ENCODE measurements around the gene AP1B1.

Gene AP1B1

DNA sequence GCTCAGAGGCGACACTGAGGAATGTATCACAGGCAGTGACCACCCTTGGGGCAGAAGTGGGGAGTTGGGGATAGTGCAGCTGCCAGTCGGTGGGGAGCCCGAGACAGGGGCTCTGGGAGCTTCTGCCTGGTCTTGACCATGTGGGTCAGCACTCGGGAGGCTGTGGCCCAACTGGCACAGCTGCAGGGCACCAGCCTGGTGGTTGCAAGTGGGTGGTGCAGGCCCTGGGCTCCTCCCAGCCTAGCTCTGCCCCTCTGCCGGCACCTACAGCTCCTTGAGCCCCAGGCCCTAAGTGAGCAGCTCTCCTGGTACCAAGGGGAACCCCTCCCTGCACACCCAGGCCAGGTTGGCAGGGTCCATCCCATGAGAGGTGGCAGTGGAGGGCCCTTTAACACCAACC lies 60.3 kb downstream of the AP1B1 start:
- Histone ChIP-seq H3K36me3 (ENCODE audit: insufficient read depth, low read length) (no peaks in the 10 kb centered on the region; the same call in 1 of the 2 replicates), H3K9me3 (ENCODE audit: control insufficient read depth, insufficient read depth, low read length) (no peaks in the 10 kb centered on the region), H3K9ac (ENCODE audit: low read depth, low read length) (no peak overlapping the region), H3K4me1 (ENCODE audit: insufficient read depth, low read length) (peaks cover 6% of the 10 kb centered on the region; the same call in 1 of the 2 replicates)

DNA sequence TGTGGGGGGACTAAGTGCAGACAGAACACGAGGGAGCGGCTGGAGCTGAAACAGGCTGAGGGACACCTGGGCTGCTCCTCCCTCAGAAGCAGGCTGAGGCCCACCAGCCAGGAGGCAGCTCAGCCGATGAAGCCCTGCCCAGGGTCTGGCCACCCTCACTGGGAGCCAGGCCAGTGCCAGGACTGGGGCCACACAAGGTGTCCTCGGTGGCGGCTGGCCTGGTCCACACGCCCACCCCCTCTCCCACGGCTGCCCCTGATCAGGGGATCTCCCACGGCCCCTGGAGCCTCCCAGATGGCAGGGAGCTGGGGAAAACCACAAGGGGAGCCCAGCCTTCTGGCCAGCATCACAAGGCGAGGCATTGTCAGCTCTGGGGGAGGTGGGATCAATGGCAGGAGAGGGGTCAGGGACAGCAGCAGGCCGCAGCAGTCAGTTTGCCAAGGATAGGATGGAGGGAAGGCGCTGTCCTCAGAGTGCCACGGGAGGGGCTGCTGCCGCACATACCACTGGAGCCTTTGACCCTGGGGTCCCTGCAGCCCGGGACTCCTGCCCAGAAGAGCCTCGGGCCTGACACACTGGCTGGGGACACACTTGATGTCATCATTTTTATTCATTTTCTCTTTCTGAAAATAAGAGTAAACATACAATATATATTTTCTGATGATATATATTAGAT lies 61.1 kb downstream of the AP1B1 start:
- H3K9me3 ChIP-seq (ENCODE audit: control insufficient read depth, insufficient read depth, low read length): no peaks in the 10 kb centered on the region
- H3K9ac ChIP-seq (ENCODE audit: low read depth, low read length): no peak overlapping the region
- H3K4me1 ChIP-seq (ENCODE audit: insufficient read depth, low read length): peaks cover 6% of the 10 kb centered on the region; the same call in 1 of the 2 replicates
- H3K36me3 ChIP-seq (ENCODE audit: insufficient read depth, low read length): no peaks in the 10 kb centered on the region; the same call in 1 of the 2 replicates

DNA sequence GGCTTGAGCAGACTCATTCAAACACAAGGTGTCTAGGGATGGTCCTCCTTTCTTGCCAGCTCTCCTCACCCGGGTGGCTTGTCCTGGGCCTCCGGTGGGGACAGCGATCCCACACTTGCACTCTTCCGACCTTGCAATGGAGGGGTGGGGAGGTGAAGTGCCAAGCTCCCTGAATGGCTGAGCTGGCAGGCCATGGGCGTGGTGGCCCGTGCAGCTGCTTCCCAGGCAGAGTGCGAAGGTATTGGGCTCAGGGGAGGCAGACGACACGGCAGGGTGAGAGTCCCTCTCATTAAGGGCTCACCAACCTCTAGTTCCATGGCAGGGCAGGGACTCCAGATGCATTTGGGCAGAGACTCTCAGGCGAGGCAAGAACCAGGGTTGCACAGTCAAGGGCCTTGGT lies 61.9 kb downstream of the AP1B1 start:
- Histone ChIP-seq H3K9me3 (ENCODE audit: control insufficient read depth, insufficient read depth, low read length) (no peaks in the 10 kb centered on the region), H3K4me1 (ENCODE audit: insufficient read depth, low read length) (peaks cover 6% of the 10 kb centered on the region; the same call in 1 of the 2 replicates), H3K9ac (ENCODE audit: low read depth, low read length) (no peak overlapping the region), H3K36me3 (ENCODE audit: insufficient read depth, low read length) (no peaks in the 10 kb centered on the region; the same call in 1 of the 2 replicates)

DNA sequence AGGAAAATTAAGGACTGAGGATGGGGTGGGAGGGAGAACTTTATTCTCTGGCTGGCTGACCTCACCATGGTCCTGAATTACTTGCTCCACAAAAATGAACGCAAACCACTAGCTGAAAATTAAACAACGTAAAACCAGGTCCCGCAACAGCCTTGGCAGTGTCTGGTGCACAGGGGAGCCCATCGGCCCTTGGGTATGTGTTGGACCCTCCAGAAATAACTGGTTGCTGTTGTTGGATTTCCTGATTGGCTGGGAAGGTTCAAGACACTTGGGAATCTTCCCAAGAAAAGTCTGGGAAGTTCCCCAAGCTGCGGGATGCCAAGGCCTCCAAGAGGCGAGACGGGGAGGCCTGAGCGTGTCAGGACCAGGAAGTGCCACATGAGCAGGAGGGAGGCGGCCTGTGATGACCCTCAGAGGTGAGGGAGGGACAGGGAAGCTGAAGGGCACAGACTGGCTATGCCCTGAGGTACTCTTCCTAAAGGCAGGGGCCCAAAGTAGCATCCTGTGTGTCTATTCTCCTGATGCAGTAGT lies 62.5 kb downstream of the AP1B1 start:
- Histone ChIP-seq H3K9ac (ENCODE audit: low read depth, low read length) (no peak overlapping the region), H3K36me3 (ENCODE audit: insufficient read depth, low read length) (no peaks in the 10 kb centered on the region; the same call in 1 of the 2 replicates), H3K4me1 (ENCODE audit: insufficient read depth, low read length) (peaks cover 2% of the 10 kb centered on the region; the same call in 1 of the 2 replicates), H3K9me3 (ENCODE audit: control insufficient read depth, insufficient read depth, low read length) (no peaks in the 10 kb centered on the region)

DNA sequence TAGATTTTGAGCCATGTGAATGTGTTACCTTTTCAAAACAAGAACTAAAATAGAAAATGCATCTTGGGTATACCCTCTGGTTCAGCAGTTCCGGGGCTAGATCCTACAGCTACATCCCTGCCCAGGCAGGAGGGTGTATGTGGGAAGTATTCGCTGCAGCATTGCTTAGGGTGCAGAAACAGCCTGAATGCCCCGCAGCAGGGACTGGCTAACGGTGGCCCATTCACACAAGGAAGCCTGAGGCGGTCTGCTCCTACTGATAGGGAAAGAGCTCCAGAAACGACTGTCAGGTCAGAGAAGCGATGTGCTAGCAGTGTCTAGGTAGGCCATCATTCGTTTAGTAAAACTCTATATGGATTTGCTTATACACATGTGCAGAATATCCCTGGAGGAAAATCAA lies 63.0 kb downstream of the AP1B1 start:
- H3K9ac ChIP-seq (ENCODE audit: low read depth, low read length): no peak overlapping the region
- H3K36me3 ChIP-seq (ENCODE audit: insufficient read depth, low read length): no peaks in the 10 kb centered on the region; the same call in 1 of the 2 replicates
- no peaks in the 10 kb centered on the region; the same call in 1 of the 2 replicates for H3K4me1 ChIP-seq (ENCODE audit: insufficient read depth, low read length)
- H3K9me3 ChIP-seq (ENCODE audit: control insufficient read depth, insufficient read depth, low read length): no peaks in the 10 kb centered on the region

DNA sequence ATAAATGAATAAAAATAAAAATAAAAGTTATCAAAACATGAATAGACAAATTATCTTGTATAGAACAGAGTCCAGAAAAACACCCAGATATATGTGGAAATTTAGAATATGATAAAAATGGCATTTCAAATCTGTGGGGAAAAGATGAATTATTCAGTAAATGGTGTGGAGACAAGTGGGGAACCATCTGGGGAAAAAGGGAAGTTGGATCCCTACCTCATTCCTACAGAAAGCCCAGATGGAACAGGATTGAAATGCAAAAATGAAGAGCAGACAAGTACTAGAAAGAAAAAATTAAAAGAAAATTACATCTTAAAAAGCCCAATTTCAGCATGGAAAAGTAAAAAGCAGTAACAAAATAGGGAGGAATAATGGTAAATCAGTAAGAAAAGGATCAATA lies 64.7 kb downstream of the AP1B1 start:
- Histone ChIP-seq H3K36me3 (ENCODE audit: insufficient read depth, low read length) (no peaks in the 10 kb centered on the region; the same call in 1 of the 2 replicates), H3K4me1 (ENCODE audit: insufficient read depth, low read length) (no peaks in the 10 kb centered on the region), H3K9me3 (ENCODE audit: control insufficient read depth, insufficient read depth, low read length) (no peaks in the 10 kb centered on the region), H3K9ac (ENCODE audit: low read depth, low read length) (no peak overlapping the region)

DNA sequence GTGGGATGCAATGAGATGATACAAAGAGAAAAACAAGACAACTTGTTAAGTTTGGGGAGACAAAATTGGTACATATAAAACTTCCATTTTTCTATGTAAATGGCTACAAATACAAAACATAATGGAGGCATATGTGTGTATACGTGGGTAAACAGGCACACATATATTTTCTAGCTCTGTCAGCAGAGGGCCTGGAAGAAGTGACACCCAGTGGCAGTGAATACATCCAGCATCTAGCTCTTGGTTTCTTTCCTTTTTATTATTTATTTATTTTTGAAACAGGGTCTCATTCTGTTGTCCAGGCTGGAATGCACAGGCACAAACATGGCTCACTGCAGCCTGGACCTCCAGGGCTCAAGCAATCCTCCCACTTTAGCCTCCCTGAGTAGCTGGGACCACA lies 67.8 kb downstream of the AP1B1 start:
- no peaks in the 10 kb centered on the region for H3K9me3 ChIP-seq (ENCODE audit: control insufficient read depth, insufficient read depth, low read length)
- H3K4me1 ChIP-seq (ENCODE audit: insufficient read depth, low read length): no peaks in the 10 kb centered on the region
- no peak overlapping the region for H3K9ac ChIP-seq (ENCODE audit: low read depth, low read length)
- H3K36me3 ChIP-seq (ENCODE audit: insufficient read depth, low read length): no peaks in the 10 kb centered on the region

DNA sequence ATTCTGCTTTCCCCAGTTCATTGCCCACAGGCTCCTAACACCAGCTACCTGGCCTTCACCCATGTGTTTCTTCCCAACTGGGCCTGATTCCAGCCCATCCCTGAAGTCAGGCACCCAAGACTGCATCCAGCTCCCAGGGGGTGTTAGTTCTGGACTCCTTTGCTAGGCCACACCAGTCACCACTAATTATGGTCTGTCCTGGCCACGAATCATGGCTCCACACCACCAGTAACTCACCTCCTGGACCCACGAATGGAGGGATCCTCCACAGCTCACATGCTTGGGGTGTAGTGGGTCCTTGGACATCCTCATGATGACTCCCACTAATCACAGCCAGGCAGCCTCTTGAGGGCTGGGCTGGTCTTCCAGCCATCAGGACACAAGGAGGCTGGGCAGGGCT lies 69.3 kb downstream of the AP1B1 start:
- H3K4me1 ChIP-seq (ENCODE audit: insufficient read depth, low read length): peaks cover 3% of the 10 kb centered on the region; the same call in 1 of the 2 replicates
- no peaks in the 10 kb centered on the region for H3K36me3 ChIP-seq (ENCODE audit: insufficient read depth, low read length)
- no peak overlapping the region for H3K9ac ChIP-seq (ENCODE audit: low read depth, low read length)
- no peaks in the 10 kb centered on the region for H3K9me3 ChIP-seq (ENCODE audit: control insufficient read depth, insufficient read depth, low read length)

DNA sequence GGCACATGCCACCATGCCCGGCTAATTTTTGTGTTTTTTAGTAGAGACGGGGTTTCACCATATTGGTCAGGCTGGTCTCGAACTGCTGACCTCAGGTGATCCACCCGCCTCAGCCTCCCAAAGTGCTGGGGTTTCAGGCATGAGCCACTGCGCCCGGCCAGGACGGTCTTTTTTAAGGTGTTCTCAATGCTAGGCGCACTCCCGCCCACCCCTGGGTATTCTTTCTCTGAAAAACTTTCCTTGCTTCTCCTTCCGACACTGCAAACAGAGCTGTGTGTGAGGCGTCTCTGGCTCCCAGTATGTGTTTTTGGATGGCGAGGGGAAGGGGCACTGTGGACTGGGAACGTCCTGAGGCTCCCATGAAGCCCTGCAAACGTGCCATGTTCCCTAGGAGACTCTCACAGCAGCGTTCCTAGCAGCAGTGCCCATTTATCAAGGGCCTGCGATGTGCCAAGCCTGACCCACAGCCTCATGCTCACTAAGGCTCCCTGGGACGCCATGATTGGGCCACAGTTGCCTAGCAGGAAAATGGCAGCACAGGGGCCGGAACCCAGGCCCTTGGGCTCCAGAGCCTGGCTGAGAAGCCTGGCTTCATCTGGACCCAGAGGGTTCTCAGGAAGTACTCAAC lies 70.4 kb downstream of the AP1B1 start:
- Histone ChIP-seq H3K4me1 (ENCODE audit: insufficient read depth, low read length) (peaks cover 4% of the 10 kb centered on the region; the same call in 1 of the 2 replicates), H3K9me3 (ENCODE audit: control insufficient read depth, insufficient read depth, low read length) (no peaks in the 10 kb centered on the region; the same call in 1 of the 2 replicates), H3K36me3 (ENCODE audit: insufficient read depth, low read length) (no peaks in the 10 kb centered on the region), H3K9ac (ENCODE audit: low read depth, low read length) (no peak overlapping the region)

DNA sequence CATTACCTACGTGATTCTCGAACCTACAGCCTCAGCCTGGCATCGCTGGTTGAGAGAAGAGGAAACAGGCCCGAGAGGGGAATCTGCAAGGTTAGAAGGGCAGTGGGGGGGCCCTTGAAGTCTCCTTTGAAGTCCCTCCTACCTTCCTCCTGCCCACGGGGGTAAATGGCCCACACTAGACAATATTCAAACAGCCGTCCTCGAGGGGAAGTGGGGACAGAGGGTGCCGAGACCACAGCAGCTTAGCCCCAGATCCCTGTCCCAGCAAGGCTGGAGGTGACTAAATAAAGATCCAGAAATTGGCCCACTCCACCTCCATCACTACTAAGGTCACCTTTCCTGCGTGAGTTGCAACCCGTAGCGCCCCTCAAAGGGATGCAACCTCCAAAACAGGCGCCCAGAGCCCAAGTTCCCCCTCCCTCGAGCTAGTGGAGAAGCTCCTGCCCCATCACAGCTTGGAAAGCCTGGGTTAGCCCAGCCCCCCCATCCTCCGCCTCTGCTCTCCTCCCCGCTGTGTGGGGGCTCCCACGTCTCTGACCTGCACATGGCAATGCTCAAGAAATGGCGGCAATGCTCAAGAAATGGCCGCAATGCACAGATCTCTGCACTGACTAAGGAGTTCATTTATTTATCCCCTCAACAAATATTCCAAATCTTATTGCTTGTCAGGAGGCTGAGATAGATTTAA lies 72.1 kb downstream of the AP1B1 start:
- H3K4me1 ChIP-seq (ENCODE audit: insufficient read depth, low read length): peaks cover 4% of the 10 kb centered on the region; the same call in 1 of the 2 replicates
- no peaks in the 10 kb centered on the region for H3K36me3 ChIP-seq (ENCODE audit: insufficient read depth, low read length)
- H3K9ac ChIP-seq (ENCODE audit: low read depth, low read length): peak overlapping the region; percentile 43; the same call in 1 of the 2 replicates
- H3K9me3 ChIP-seq (ENCODE audit: control insufficient read depth, insufficient read depth, low read length): no peaks in the 10 kb centered on the region; the same call in 1 of the 2 replicates

DNA sequence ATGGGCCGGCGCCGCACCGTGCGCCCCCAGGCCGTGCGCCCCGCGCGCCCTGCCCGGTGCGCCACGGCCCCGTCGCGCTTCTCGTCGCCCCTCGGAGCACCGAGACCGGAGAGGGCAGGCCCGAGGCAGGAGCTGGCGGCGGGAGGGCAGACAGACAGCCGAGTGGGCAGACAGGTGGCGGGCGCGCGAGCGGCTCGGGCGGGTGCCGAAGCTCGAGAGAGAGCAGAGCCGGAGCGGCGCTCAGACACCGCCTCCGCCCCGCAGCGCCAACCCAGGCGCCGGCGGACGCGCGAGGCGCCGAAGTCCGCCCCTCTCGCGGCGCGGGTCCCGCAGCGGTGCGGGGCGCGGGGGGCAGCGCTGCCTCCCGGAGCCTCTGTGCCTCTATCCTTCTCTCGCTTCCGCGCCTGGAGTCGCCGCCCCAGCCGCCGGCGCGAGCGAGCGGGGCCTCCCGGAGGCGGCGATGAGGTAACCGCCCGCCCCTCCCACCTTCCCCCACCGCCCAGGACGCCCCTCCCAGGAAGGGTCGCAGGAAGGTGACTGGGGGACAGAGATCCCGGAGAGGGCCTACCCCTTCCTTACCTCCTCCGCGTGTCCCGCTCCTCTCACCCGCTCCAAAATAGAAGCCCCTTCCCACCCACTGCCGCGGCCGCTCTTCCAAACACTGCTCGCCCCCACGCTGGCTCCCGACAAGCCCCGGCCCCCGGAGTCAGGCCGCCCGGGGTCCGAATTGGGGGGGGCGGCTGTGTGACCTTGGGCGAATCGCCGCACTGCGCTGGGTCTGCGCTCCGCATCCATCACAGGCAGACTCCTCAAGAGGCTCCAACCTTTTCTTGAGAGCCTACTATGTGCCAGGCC lies 72.9 kb downstream of the AP1B1 start, which contains the start of gene RASL10A:
Gene RASL10A (minus strand): TSS at position 412 of the 855 bp plus-strand sequence. CDS start 451 bp downstream, outside the sequence.
- Histone ChIP-seq H3K4me1 (ENCODE audit: insufficient read depth, low read length) (peaks cover 4% of the 10 kb centered on the region; the same call in 1 of the 2 replicates), H3K36me3 (ENCODE audit: insufficient read depth, low read length) (no peaks in the 10 kb centered on the region), H3K9ac (ENCODE audit: low read depth, low read length) (peak within 1 kb of the TSS; percentile 55), H3K9me3 (ENCODE audit: control insufficient read depth, insufficient read depth, low read length) (no peaks in the 10 kb centered on the region; the same call in 1 of the 2 replicates)

DNA sequence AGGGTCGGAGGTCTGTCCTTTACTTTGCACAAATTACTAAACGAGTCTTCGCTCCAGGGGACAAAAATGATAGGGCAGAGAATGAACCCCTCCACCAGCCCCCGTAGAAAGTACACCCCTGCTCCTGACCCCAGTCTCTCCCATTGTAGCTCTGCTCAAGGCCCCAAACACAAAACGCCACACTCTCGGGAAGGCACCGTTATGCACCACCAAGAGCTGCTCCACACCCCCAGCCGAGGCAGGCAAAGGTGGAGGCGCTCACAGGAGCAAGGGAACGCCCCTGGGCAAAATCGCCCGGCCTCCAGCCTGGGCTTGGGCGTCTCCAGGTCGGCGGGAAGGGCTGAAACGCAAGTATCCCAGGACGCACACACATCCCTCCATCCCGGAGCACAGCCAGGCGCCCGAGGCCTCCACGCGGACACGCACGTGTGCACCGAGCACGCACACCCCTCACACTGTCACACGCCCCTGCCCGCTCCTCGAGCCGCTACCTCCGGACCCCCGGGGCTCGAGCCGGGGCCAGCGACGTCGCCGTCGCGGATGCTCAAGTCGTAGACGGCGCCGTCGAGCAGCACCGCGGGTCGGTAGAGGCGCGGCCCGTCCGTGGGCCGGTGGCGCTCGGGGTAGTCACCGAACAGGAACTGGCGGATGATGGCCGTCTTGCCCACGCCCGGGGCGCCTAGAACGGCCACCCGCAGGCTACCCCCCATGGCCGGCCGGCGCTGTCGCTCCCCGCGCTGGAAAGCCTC lies 73.7 kb downstream of the AP1B1 start:
- no peaks in the 10 kb centered on the region for H3K36me3 ChIP-seq (ENCODE audit: insufficient read depth, low read length)
- no peaks in the 10 kb centered on the region; the same call in 1 of the 2 replicates for H3K9me3 ChIP-seq (ENCODE audit: control insufficient read depth, insufficient read depth, low read length)
- H3K4me1 ChIP-seq (ENCODE audit: insufficient read depth, low read length): peaks cover 4% of the 10 kb centered on the region; the same call in 1 of the 2 replicates
- H3K9ac ChIP-seq (ENCODE audit: low read depth, low read length): peak overlapping the region; percentile 55
